Measurements from ENCODE around the gene BACH2. TPM values are rescaled to one million over a fixed set of nuclear protein-coding genes. Genes with fewer than 3 reads are reported as not detected.

Gene BACH2
- total and polyA plus RNA-seq, 2 of the 4 experiments (the other 2 are of a cell fraction), result 1.3 to 1.4 TPM

DNA sequence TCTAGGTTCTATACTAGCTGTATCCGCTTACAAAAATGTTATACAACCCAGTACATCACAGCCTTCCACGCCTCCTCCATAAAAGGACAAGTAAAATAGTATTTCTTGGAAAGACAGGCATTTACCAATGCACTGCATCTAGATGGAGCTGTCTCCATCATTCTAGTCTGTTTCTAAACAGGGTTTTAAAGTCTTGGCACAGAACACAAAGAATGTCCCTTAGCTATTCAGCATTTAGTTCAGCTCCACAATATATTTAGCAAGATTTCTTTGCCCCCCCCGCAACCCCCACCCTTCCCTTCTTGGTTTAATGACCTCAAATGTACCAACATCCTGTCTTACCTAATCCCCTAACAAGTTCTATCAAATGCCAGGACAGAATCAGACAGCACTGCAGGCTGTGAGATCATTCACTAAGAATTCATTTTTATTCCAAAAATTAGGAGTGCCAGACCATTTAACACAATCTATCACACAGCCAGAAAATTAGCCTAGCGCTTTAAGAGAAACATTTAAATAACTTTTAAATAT is 198.6 kb downstream of the BACH2 start:
- H3K36me3 ChIP-seq (ENCODE audit: control insufficient read depth, insufficient read depth, low read length), result no peaks in the 10 kb centered on the region
- H3K9me1 ChIP-seq (ENCODE audit: insufficient read depth, low read length), result peaks cover 18% of the 10 kb centered on the region
- no peak overlapping the region for H3K4me3 ChIP-seq (ENCODE audit: insufficient read depth, low read depth, low read length)
- ChIA-PET CTCF (interaction anchor here (0.6 to 1.3 kb wide), 7 partner anchors 8 to 317 kb away, joined by 3 to 8 read pairs (median 3); no protein-coding TSS in a partner anchor), POLR2A (ENCODE audit: unreplicated experiment) (interaction anchor here (0.5 to 0.6 kb wide), 2 partner anchors 105 to 317 kb away, joined by 5 to 6 read pairs; no protein-coding TSS in a partner anchor)
- H3K79me1 ChIP-seq (ENCODE audit: low read depth in 1 of 2, low read length in 2 of 2), result no peaks in the 10 kb centered on the region
- H3K4ac ChIP-seq (ENCODE audit: low read depth, low read length), result no peak overlapping the region; the same call in 1 of the 2 replicates
- TF ChIP-seq BHLHE40 (IDR thresholded peaks at IDR 0.05; ENCODE audit: low read depth, low read length) (no peak), MAZ (IDR thresholded peaks at IDR 0.05; ENCODE audit: borderline replicate concordance, low read depth, low read length) (peak; percentile 43; the same call in 1 of the 2 replicates), MAFK (IDR thresholded peaks at IDR 0.05; ENCODE audit: low read depth, low read length) (no peak; the same call in 1 of the 2 replicates), CHD1 (IDR thresholded peaks at IDR 0.05; ENCODE audit: low read depth, low read length) (no peak), CEBPB (IDR thresholded peaks at IDR 0.05; ENCODE audit: low read depth, low read length) (peak; percentile 51), SMC3 (IDR thresholded peaks at IDR 0.05; ENCODE audit: low read depth, low read length) (peak; percentile 39), RAD21 (IDR thresholded peaks at IDR 0.05; ENCODE audit: low read length) (peak; percentile 58), RFX5 (IDR thresholded peaks at IDR 0.05; ENCODE audit: low read depth, low read length) (peak; percentile 55; the same call in 1 of the 2 replicates), MXI1 (IDR thresholded peaks at IDR 0.05; ENCODE audit: borderline replicate concordance, low read depth, low read length) (no peak)
- TF ChIP-seq, protein P1, sequence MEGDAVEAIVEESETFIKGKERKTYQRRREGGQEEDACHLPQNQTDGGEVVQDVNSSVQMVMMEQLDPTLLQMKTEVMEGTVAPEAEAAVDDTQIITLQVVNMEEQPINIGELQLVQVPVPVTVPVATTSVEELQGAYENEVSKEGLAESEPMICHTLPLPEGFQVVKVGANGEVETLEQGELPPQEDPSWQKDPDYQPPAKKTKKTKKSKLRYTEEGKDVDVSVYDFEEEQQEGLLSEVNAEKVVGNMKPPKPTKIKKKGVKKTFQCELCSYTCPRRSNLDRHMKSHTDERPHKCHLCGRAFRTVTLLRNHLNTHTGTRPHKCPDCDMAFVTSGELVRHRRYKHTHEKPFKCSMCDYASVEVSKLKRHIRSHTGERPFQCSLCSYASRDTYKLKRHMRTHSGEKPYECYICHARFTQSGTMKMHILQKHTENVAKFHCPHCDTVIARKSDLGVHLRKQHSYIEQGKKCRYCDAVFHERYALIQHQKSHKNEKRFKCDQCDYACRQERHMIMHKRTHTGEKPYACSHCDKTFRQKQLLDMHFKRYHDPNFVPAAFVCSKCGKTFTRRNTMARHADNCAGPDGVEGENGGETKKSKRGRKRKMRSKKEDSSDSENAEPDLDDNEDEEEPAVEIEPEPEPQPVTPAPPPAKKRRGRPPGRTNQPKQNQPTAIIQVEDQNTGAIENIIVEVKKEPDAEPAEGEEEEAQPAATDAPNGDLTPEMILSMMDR (conservative IDR thresholded peaks at IDR 0.05; ENCODE audit: low read depth, low read length), result peak; percentile 59
- H3K56ac ChIP-seq (ENCODE audit: extremely low read depth, insufficient read depth, low read length), result no peak overlapping the region
- H3K23ac ChIP-seq (ENCODE audit: low read depth, low read length), result no peak overlapping the region
- H3K9me3 ChIP-seq (ENCODE audit: control insufficient read depth, insufficient read depth, low read length), result no peaks in the 10 kb centered on the region
- peak overlapping the region; percentile 34; the same call in 1 of the 2 replicates for H3K18ac ChIP-seq (ENCODE audit: low read depth, low read length)
- H2BK120ac ChIP-seq (ENCODE audit: low read depth, low read length), result peak overlapping the region; percentile 79
- no peak overlapping the region; the same call in 1 of the 2 replicates for H2BK20ac ChIP-seq (ENCODE audit: low read depth, low read length)
- no peak overlapping the region for H2AK5ac ChIP-seq (ENCODE audit: low read depth, low read length)
- no peak overlapping the region for H4K5ac ChIP-seq (ENCODE audit: low read depth, low read length)
- H4K8ac ChIP-seq (ENCODE audit: low read depth in 2 of 2, low read length in 2 of 2), result no peak overlapping the region; a peak in 1 of 4 replicates
- dilution Hi-C loops (cut with HindIII; ENCODE audit: low sequenced_read_pairs, unreplicated experiment), result no loop called here
- BruUV-seq (replicated peaks), result no TSS peak
- peak; percentile 89 for DNase-seq
- H3K4me1 ChIP-seq (ENCODE audit: control insufficient read depth, insufficient read depth, low read length), result peaks cover 12% of the 10 kb centered on the region
- H2BK5ac ChIP-seq (ENCODE audit: low read depth, low read length, poor library complexity, severe bottlenecking), result peak overlapping the region; percentile 51
- WGBS, 2 experiments (ENCODE audit: extremely low coverage in 2 of 2, insufficient read length in 1 of 2), result no CpG with 5 or more reads among the region's 4 CpGs
- in situ Hi-C loops (cut with MboI; ENCODE audit: low sequenced_read_pairs), result loop anchor here (10.0 kb wide), 2 partner anchors 123 to 197 kb away; partner anchors contain the start of gene BACH2
- no peak overlapping the region for H4K91ac ChIP-seq (ENCODE audit: insufficient read depth, low read depth, low read length)
- H4K20me1 ChIP-seq (ENCODE audit: insufficient read depth, low read length), result no peaks in the 10 kb centered on the region
- H2BK15ac ChIP-seq (ENCODE audit: low read depth, low read length), result no peak overlapping the region
- peak overlapping the region; percentile 4; the same call in 1 of the 2 replicates for H3K4me2 ChIP-seq (ENCODE audit: low read depth, low read length)
- H3K27me3 ChIP-seq (ENCODE audit: control insufficient read depth, insufficient read depth, low read length), result no peaks in the 10 kb centered on the region
- peak; percentile 86 for ATAC-seq (ENCODE audit: low read depth)
- intact Hi-C loops (cut with micrococcal nuclease), result loop anchor here (1.0 to 5.0 kb wide), 7 partner anchors 79 to 379 kb away; partner anchors contain the start of gene BACH2
- H2AK9ac ChIP-seq (replicated peaks; ENCODE audit: low read depth, low read length, poor library complexity), result no peak overlapping the region
- H3K14ac ChIP-seq (replicated peaks; ENCODE audit: low read depth, low read length), result no peak overlapping the region
- no peak overlapping the region for H3K9ac ChIP-seq (ENCODE audit: low read depth, low read length)
- H3K27ac ChIP-seq (ENCODE audit: insufficient read depth, low read length), result peak overlapping the region; percentile 9; the same call in 1 of the 2 replicates
- H2AFZ ChIP-seq (replicated peaks; ENCODE audit: low read length, poor library complexity), result no peak overlapping the region
